Panc1 (cell line): Measurements from ENCODE around the gene GBX1. TPM values are rescaled to one million over a fixed set of nuclear protein-coding genes. Genes with fewer than 3 reads are reported as not detected.

ENCODE experiments used
- ATAC-seq: fragments of 200-7000 bp; cut with Tn5 transposase; 2 replicates; pipeline ENCODE4 v1.9.1; 2020; ENCODE audit warnings: mild to moderate bottlenecking, moderate library complexity
- BruUV-seq: library from RNA; stranded (reverse); fragments of 400-500 nt; replicated peaks from 2 replicates; lab custom pipeline; 2021; lab: Mats Ljungman, UMichigan
- CTCF ChIA-PET: fragments of 300-600 bp; sonication (Branson Sonifier 250); formaldehyde crosslinking; loops from one replicate; lab custom pipeline; 2022; ENCODE audit warnings: antibody characterized with exemption; lab: Charles Lee
- POLR2A ChIA-PET: fragments of 300-600 bp; sonication (Branson Sonifier 250); formaldehyde crosslinking; loops from one replicate; lab custom pipeline; 2022; ENCODE audit warnings: antibody characterized with exemption; lab: Charles Lee
- DNase-seq: peaks from one replicate; pipeline ENCODE4 v3.0.0-alpha.2; 2010; ENCODE audit warnings: low read depth, low spot score
- H3K27ac ChIP-seq: 2 replicates; pipeline ENCODE4 v1.5.1; 2011; ENCODE audit warnings: mild to moderate bottlenecking, low read length, inconsistent platforms
- H3K27me3 ChIP-seq: fragments of 200-500 bp; sonication (Bioruptor generic); 2 replicates; pipeline ENCODE4 v1.6.0; 2014; ENCODE audit warnings: low read length, inconsistent platforms; ENCODE audit not compliant: control insufficient read depth, insufficient read depth
- H3K36me3 ChIP-seq: fragments of 200-500 bp; sonication (Bioruptor generic); 2 replicates; pipeline ENCODE4 v1.5.1; 2014; ENCODE audit warnings: inconsistent platforms, mild to moderate bottlenecking, low read length, moderate library complexity; ENCODE audit not compliant: control insufficient read depth, insufficient read depth
- H3K4me1 ChIP-seq: 2 replicates; pipeline ENCODE4 v1.5.1; 2011; ENCODE audit warnings: inconsistent platforms, mild to moderate bottlenecking, low read length, moderate library complexity; ENCODE audit not compliant: control insufficient read depth, insufficient read depth
- H3K4me3 ChIP-seq, 2 experiments: 2 replicates each; pipeline ENCODE4 v1.5.1; 2011 to 2012; ENCODE audit warnings: low read depth in 2 of 2, low read length in 2 of 2, mild to moderate bottlenecking in 2 of 2, inconsistent platforms in 1 of 2, moderate library complexity in 1 of 2
- H3K9me3 ChIP-seq: fragments of 200-500 bp; sonication (Bioruptor generic); 2 replicates; pipeline ENCODE4 v1.5.1; 2014; ENCODE audit warnings: low read depth, mild to moderate bottlenecking, inconsistent platforms, low read length, moderate library complexity; ENCODE audit not compliant: control insufficient read depth, insufficient read depth
- CTCF ChIP-seq: fragments of 450-650 bp; IDR thresholded peaks from 2 replicates; pipeline ENCODE4 v1.5.1; 2017; ENCODE audit warnings: mild to moderate bottlenecking
- POLR2AphosphoS5 ChIP-seq: IDR thresholded peaks from 2 replicates; pipeline ENCODE4 v1.6.1; 2012; ENCODE audit warnings: mild to moderate bottlenecking, low read depth, low read length, moderate library complexity
- REST ChIP-seq, 2 experiments: IDR thresholded peaks; 2 replicates each; pipeline ENCODE4 v1.6.1; 2011 to 2012; ENCODE audit warnings: low read depth in 2 of 2, control low read depth in 1 of 2, low read length in 1 of 2, mild to moderate bottlenecking in 1 of 2, moderate library complexity in 1 of 2; ENCODE audit not compliant: insufficient read depth in 1 of 2
- SIN3A ChIP-seq: IDR thresholded peaks from 2 replicates; pipeline ENCODE4 v1.6.1; 2012; ENCODE audit warnings: low read depth, mild to moderate bottlenecking, low read length, moderate library complexity, borderline replicate concordance; ENCODE audit not compliant: insufficient read depth
- TCF7L2 ChIP-seq: IDR thresholded peaks from 2 replicates; pipeline ENCODE4 v1.6.1; 2011; ENCODE audit warnings: mild to moderate bottlenecking, low read depth, low read length, inconsistent platforms
- in situ Hi-C: cut with HindIII; loops from 2 replicates; pipeline ENCODE4 v1.10.0; 2016; ENCODE audit warnings: low sequenced_read_pairs, low pct_unique_long_range_greater_than_20kb
- intact Hi-C: fragments of 100-400 bp; cut with micrococcal nuclease; formaldehyde crosslinking; loops from one replicate; pipeline ENCODE4 v1.10.0; 2022; ENCODE audit not compliant: unreplicated experiment
- total RNA-seq: library from RNA; stranded (reverse); gene quantifications from one replicate; pipeline ENCODE4 v1.2.1, GENCODE V29; 2021; ENCODE audit not compliant: unreplicated experiment

Gene GBX1
- total RNA-seq, 1 experiment from 2014 or later, result not detected

GRCh38 chr7:151198945-151199848, 31.7 kb upstream of the GBX1 start:
- no peaks in the 10 kb centered on the region for H3K4me1 ChIP-seq
- no peaks in the 10 kb centered on the region for H3K36me3 ChIP-seq
- H3K4me3 ChIP-seq, result no peak overlapping the region
- BruUV-seq, result no TSS peak
- H3K27ac ChIP-seq, result no peak overlapping the region
- DNase-seq (no peak), ATAC-seq (no peak)
- ChIA-PET POLR2A (interaction anchor here (0.7 kb wide), 1 partner anchor 821 kb away, joined by 3 read pairs; no protein-coding TSS in a partner anchor), CTCF (interaction anchor here (0.7 kb wide), 1 partner anchor 69 kb away, joined by 20 read pairs; no protein-coding TSS in a partner anchor)
- H3K27me3 ChIP-seq, result peaks cover 7% of the 10 kb centered on the region
- TF ChIP-seq POLR2AphosphoS5 (no peak), CTCF (no peak), SIN3A (no peak), TCF7L2 (no peak), REST (IDR thresholded peaks at IDR 0.05; ENCODE audit: insufficient read depth in 1 of 2, low read depth in 2 of 2, low read length in 1 of 2) (no peak)
- intact Hi-C loops (no loop called here), in situ Hi-C loops (no loop called here)
- no peaks in the 10 kb centered on the region for H3K9me3 ChIP-seq

GRCh38 chr7:151197932-151198331, 30.4 kb upstream of the GBX1 start:
- Histone ChIP-seq H3K36me3 (no peaks in the 10 kb centered on the region), H3K9me3 (no peaks in the 10 kb centered on the region), H3K27me3 (peaks cover 7% of the 10 kb centered on the region), H3K27ac (no peak overlapping the region), H3K4me1 (no peaks in the 10 kb centered on the region), H3K4me3 (no peak overlapping the region)
- DNase-seq, result no peak
- no peak for ATAC-seq
- TF ChIP-seq SIN3A (no peak), REST (IDR thresholded peaks at IDR 0.05; ENCODE audit: insufficient read depth in 1 of 2, low read depth in 2 of 2, low read length in 1 of 2) (no peak), TCF7L2 (no peak), CTCF (no peak), POLR2AphosphoS5 (no peak)
- intact Hi-C loops (no loop called here), in situ Hi-C loops (no loop called here)
- POLR2A ChIA-PET, result no interaction called here
- no TSS peak for BruUV-seq
- CTCF ChIA-PET, result interaction anchor here (0.6 kb wide), 1 partner anchor 22 kb away, joined by 6 read pairs; no protein-coding TSS in a partner anchor
